ENCODE measurements around the gene TLR9.

DNA sequence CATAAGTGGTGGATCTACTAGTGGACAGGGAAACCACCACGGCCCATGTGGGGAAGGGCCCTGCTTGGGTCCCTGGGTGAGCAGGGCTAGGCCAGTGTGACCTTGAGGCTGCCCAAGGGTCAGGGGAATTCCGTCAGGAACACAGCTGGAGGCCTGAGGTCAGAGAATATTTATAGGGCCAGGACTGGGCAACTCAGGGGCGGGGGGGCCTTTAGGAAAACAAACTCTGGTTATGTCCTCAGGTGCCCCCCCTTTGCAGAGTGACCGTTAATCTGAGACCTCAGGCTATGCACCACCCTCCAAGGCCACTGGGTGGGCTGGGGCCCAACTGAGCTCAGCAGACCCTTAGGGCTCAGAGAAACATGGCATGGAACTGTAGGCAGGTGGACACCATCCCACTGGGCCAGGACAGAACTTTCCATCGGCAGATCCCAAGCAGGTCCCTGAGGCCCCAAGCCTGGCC, 11.0 kb upstream of the TLR9 start:
- TF ChIP-seq, protein P1, sequence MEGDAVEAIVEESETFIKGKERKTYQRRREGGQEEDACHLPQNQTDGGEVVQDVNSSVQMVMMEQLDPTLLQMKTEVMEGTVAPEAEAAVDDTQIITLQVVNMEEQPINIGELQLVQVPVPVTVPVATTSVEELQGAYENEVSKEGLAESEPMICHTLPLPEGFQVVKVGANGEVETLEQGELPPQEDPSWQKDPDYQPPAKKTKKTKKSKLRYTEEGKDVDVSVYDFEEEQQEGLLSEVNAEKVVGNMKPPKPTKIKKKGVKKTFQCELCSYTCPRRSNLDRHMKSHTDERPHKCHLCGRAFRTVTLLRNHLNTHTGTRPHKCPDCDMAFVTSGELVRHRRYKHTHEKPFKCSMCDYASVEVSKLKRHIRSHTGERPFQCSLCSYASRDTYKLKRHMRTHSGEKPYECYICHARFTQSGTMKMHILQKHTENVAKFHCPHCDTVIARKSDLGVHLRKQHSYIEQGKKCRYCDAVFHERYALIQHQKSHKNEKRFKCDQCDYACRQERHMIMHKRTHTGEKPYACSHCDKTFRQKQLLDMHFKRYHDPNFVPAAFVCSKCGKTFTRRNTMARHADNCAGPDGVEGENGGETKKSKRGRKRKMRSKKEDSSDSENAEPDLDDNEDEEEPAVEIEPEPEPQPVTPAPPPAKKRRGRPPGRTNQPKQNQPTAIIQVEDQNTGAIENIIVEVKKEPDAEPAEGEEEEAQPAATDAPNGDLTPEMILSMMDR (IDR thresholded peaks at IDR 0.05), result no peak
- TF ChIP-seq POLR2A (IDR thresholded peaks at IDR 0.05), result no peak
